SK-N-MC (cell line): ENCODE measurements around the gene ZBTB17.

Experiments used
- DNase-seq: peaks from one replicate; pipeline ENCODE4 v3.0.0-alpha.2; 2011; ENCODE audit warnings: low read depth, low spot score
- H3K27ac ChIP-seq: fragments of 200-600 bp; sonication (generic); 2 replicates; pipeline ENCODE4 v1.5.1; 2016; ENCODE audit warnings: mixed run types
- H3K36me3 ChIP-seq: fragments of 200-600 bp; sonication (generic); 2 replicates; pipeline ENCODE4 v1.6.1; 2017; ENCODE audit warnings: antibody characterized with exemption, low read length, mixed read lengths; ENCODE audit not compliant: insufficient read depth
- H3K4me3 ChIP-seq: fragments of 200-600 bp; sonication (generic); 2 replicates; pipeline ENCODE4 v1.5.1; 2016
- H3K9ac ChIP-seq: fragments of 200-600 bp; sonication (generic); 2 replicates; pipeline ENCODE4 v1.8.0; 2017; ENCODE audit warnings: mixed run types, mixed read lengths; ENCODE audit not compliant: insufficient read length
- H3K9me3 ChIP-seq: fragments of 200-600 bp; sonication (generic); 2 replicates; pipeline ENCODE4 v1.6.1; 2017; ENCODE audit warnings: low read depth, mild to moderate bottlenecking, antibody characterized with exemption, low read length, moderate library complexity, mixed read lengths
- EZH2 ChIP-seq: fragments of 200-600 bp; sonication (generic); IDR thresholded peaks from one replicate; pipeline ENCODE4 v1.6.1; 2017; ENCODE audit warnings: antibody characterized with exemption
- FOXP2 ChIP-seq: optimal IDR thresholded peaks from 2 replicates; pipeline ENCODE3; 2011; ENCODE audit warnings: mild to moderate bottlenecking, moderate library complexity; ENCODE audit not compliant: insufficient read depth; ENCODE audit errors: extremely low read length, control extremely low read depth
- POLR2AphosphoS5 ChIP-seq: IDR thresholded peaks from 2 replicates; pipeline ENCODE4 v1.6.1; 2012; ENCODE audit warnings: mild to moderate bottlenecking, low read depth, low read length, borderline replicate concordance

ZBTB17 gene

GRCh38 chr1:16018749-16019643 lies 43.1 kb upstream of the ZBTB17 start:
- no peak for TF ChIP-seq EZH2
- no peak for TF ChIP-seq POLR2AphosphoS5
- no peak for TF ChIP-seq FOXP2
- Histone ChIP-seq H3K9ac (no peak overlapping the region), H3K9me3 (no peaks in the 10 kb centered on the region), H3K4me3 (no peak overlapping the region), H3K36me3 (no peaks in the 10 kb centered on the region), H3K27ac (no peak overlapping the region)
- DNase-seq, result no peak

DNA sequence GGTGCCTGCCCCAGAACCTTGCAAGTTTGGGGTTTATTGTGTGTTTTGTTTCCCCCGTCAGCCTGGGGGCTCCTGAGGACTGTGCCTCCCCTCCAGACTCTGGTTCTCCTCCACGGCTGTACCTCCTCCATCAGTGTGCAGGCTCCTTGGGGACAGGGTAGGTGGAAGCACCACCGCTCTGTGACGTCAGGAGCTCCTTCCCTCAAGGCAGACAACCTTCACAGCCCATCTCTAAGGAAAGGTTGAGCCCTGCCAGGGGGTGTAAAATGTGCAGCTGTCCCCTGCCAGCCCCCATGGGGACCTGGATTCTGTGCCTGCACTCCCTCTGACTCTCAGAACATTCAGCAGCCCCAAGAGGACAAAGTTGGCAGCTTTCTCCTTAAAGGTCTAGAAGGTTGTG lies 42.4 kb upstream of the ZBTB17 start:
- Histone ChIP-seq H3K9ac (no peak overlapping the region), H3K27ac (no peak overlapping the region), H3K4me3 (no peak overlapping the region), H3K9me3 (no peaks in the 10 kb centered on the region), H3K36me3 (no peaks in the 10 kb centered on the region)
- no peak for TF ChIP-seq EZH2
- no peak for TF ChIP-seq FOXP2
- no peak for TF ChIP-seq POLR2AphosphoS5
- DNase-seq, result no peak

- H3K36me3 ChIP-seq, result no peaks in the 10 kb centered on the region
- DNase-seq, result no peak
- TF ChIP-seq POLR2AphosphoS5, result no peak
- no peak for TF ChIP-seq FOXP2
- TF ChIP-seq EZH2, result no peak
- H3K9me3 ChIP-seq, result no peaks in the 10 kb centered on the region
- H3K9ac ChIP-seq, result no peak within 1 kb of the TSS
- H3K4me3 ChIP-seq, result no peak within 1 kb of the TSS
- H3K27ac ChIP-seq, result no peak within 1 kb of the TSS
These were observed 41.8 kb upstream of the ZBTB17 start, which contains the start of gene HSPB7 for GRCh38 chr1:16017461-16018303. TSS of gene HSPB7 (minus strand) at chr1:16018043. CDS start at chr1:16017963, 80 bp downstream.

DNA sequence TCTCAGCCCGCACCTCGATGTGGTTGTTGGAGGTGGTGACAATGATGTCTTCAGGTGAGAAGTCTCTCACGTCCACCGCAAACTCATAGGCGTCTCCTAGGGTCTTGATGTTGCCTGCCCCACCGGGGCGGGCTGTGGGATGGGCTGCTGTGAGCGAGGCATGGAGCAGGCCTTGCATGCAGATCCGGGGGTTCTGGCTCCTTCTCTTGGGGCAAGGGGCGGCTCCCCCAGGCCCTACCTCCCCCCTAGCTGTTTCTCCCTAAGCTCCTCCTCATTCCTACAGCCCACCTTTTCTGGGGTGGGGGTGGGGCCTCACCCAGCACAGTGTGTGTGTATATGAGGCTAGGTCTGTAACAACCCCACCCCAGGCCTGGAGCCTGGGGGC lies 41.2 kb upstream of the ZBTB17 start:
- Histone ChIP-seq H3K9me3 (no peaks in the 10 kb centered on the region), H3K27ac (no peak overlapping the region), H3K9ac (no peak overlapping the region), H3K4me3 (no peak overlapping the region), H3K36me3 (no peaks in the 10 kb centered on the region)
- TF ChIP-seq POLR2AphosphoS5, result no peak
- no peak for TF ChIP-seq EZH2
- TF ChIP-seq FOXP2, result no peak
- no peak for DNase-seq

DNA sequence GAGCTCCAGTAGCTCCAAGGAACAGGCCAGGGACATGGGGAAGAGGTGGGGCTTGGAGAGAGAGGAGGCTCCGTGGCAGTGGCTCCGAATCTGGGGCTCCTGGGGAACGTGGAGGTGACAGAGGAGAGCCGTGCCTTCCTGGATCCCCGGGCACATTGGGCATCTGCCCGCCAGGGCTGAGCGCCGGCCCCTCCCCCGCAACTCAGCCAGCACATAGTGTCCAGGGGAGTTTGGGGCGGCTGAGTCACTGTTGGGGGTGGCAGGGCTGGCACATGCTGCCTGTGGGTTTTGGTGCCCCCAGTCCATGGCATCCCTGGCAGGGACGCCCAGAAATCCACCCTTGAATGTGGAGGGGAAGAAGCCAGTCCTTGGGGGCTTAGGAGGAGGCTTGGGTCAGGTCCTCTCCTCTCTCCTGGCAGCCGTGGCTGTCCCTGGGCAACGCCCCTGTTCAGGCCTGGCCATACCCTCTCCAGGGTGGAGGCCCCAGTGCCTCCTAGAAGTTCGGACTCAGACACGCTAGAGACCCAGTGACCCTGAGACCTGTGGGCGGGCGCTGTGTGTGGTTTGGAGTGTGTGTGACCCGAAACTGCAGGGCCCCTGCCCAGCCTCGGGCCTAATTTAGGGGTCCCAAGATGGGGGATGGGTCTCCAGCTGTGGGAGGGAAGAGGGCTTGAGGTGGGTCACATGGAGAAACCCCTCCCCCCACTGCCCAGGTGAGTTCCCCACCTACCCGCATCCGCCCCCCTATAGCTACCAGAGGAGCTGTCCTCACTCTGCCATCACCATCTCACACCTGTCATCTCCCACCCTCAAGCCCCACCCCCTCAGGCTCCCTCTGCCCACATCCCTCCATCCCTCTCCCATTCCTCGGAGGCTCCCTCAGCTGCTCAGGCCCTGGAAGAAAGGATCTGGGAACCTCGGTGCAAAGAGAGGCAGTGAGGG lies 40.3 kb upstream of the ZBTB17 start:
- no peak overlapping the region for H3K27ac ChIP-seq
- no peak for DNase-seq
- no peak overlapping the region for H3K9ac ChIP-seq
- no peaks in the 10 kb centered on the region for H3K36me3 ChIP-seq
- no peak for TF ChIP-seq EZH2
- TF ChIP-seq FOXP2, result no peak
- no peak for TF ChIP-seq POLR2AphosphoS5
- H3K4me3 ChIP-seq, result no peak overlapping the region
- no peaks in the 10 kb centered on the region for H3K9me3 ChIP-seq

DNA sequence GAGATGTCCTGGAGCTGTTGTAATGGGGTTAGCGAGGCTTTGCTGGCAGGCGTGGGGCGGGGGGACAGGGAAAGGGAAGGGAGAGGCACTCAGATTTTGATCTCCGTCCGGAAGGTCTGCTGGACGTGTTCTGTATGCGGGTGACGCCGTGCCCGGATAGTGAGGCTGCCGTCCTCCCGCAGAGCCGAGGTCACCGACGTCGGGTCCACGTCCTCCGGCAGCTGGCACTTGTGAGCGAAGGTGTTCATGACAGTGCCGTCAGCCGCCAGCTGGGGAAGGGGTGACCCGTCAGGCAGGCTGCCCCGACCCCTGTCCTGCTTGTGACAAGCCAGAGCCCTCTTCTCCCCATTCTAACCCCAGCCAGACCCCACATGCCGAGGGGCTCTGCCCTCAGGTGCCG lies 39.6 kb upstream of the ZBTB17 start:
- H3K36me3 ChIP-seq, result no peaks in the 10 kb centered on the region
- no peak overlapping the region for H3K4me3 ChIP-seq
- H3K27ac ChIP-seq, result no peak overlapping the region
- no peak for TF ChIP-seq POLR2AphosphoS5
- no peak for TF ChIP-seq EZH2
- TF ChIP-seq FOXP2, result no peak
- H3K9me3 ChIP-seq, result no peaks in the 10 kb centered on the region
- no peak for DNase-seq
- no peak overlapping the region for H3K9ac ChIP-seq

GRCh38 chr1:16014509-16015482 lies 38.9 kb upstream of the ZBTB17 start:
- TF ChIP-seq FOXP2 (no peak), POLR2AphosphoS5 (no peak), EZH2 (no peak)
- Histone ChIP-seq H3K27ac (no peak overlapping the region), H3K4me3 (no peak overlapping the region), H3K36me3 (no peaks in the 10 kb centered on the region), H3K9ac (no peak overlapping the region), H3K9me3 (no peaks in the 10 kb centered on the region)
- DNase-seq, result no peak
